Natural killer cell (primary cell): ENCODE data around the gene RTKN. TPM values are rescaled to one million over a fixed set of nuclear protein-coding genes. Genes with fewer than 3 reads are reported as not detected.

Experiments
- ATAC-seq, 3 donors: fragments of 150-1000 bp in 2 of 3; fragments of 200-7000 bp in 1 of 3; cut with Tn5 transposase; 1 replicate in 1 of 3; 2 replicates in 2 of 3; pipeline ENCODE4 v1.10.0; 2021; ENCODE audit warnings: mild to moderate bottlenecking in 2 of 3, moderate library complexity in 2 of 3
- DNase-seq, 2 donors: peaks; one replicate each; pipeline versions ENCODE4 v3.0.0 to v3.0.0-alpha.2; 2013 to 2021; ENCODE audit warnings: mixed read lengths in 1 of 2
- H3K27ac ChIP-seq: one replicate; pipeline ENCODE4 v1.5.1; 2013; ENCODE audit warnings: mild to moderate bottlenecking, low read length
- H3K27me3 ChIP-seq: one replicate; pipeline ENCODE4 v1.6.1; 2013; ENCODE audit warnings: low read length; ENCODE audit not compliant: control insufficient read depth, insufficient read depth
- H3K36me3 ChIP-seq: one replicate; pipeline ENCODE4 v1.6.1; 2013; ENCODE audit warnings: low read length; ENCODE audit not compliant: control insufficient read depth, insufficient read depth
- H3K4me1 ChIP-seq: one replicate; pipeline ENCODE4 v1.6.1; 2013; ENCODE audit warnings: low read length; ENCODE audit not compliant: control insufficient read depth, insufficient read depth
- H3K4me3 ChIP-seq: one replicate; pipeline ENCODE4 v1.5.1; 2013; ENCODE audit warnings: low read length
- H3K9me3 ChIP-seq: one replicate; pipeline ENCODE4 v1.6.1; 2013; ENCODE audit warnings: low read length; ENCODE audit not compliant: control insufficient read depth, insufficient read depth
- H3K27ac Mint-ChIP-seq, 2 donors: one replicate each; pipeline ENCODE4 v1.8.0; 2022; ENCODE audit warnings: mild to moderate bottlenecking in 2 of 2, mixed read lengths in 2 of 2, moderate library complexity in 1 of 2
- H3K27me3 Mint-ChIP-seq, 2 donors: one replicate each; pipeline ENCODE4 v1.8.0; 2022; ENCODE audit warnings: low read depth in 2 of 2, mixed read lengths in 2 of 2
- H3K36me3 Mint-ChIP-seq: one replicate; pipeline ENCODE4 v1.8.0; 2022; ENCODE audit warnings: mixed read lengths
- H3K4me1 Mint-ChIP-seq, 2 donors: one replicate each; pipeline ENCODE4 v1.8.0; 2022; ENCODE audit warnings: mixed read lengths in 2 of 2
- H3K4me3 Mint-ChIP-seq: one replicate; pipeline ENCODE4 v1.8.0; 2022; ENCODE audit warnings: mild to moderate bottlenecking, moderate library complexity, mixed read lengths
- H3K9me3 Mint-ChIP-seq, 2 donors: one replicate each; pipeline ENCODE4 v1.8.0; 2022; ENCODE audit warnings: mixed read lengths in 2 of 2
- WGBS: methylation state at CpG from one replicate; pipeline ENCODE4 v1.1.7; 2013; ENCODE audit warnings: missing lambda C conversion rate; ENCODE audit not compliant: insufficient coverage; 5-methylcytosine and 5-hydroxymethylcytosine counted together
- intact Hi-C: fragments of 100-400 bp; cut with micrococcal nuclease; formaldehyde crosslinking; loops from one replicate; pipeline ENCODE4 v1.14.2; 2022
- total RNA-seq, 4 donors: library from RNA; stranded (reverse); fragments of 120-200 nt in 1 of 4; gene quantifications; one replicate each; pipeline versions ENCODE4 v1.2.3 to v1.2.4, GENCODE V29; 2013 to 2022
- TF ChIP-seq, protein P1 (sequence below): fragments of 200-600 bp; IDR thresholded peaks from one replicate; pipeline ENCODE4 v1.8.0; 2022; ENCODE audit warnings: antibody characterized with exemption

The RTKN gene
- total RNA-seq, 3 donors from 2014 or later (not counting 1 experiment from before 2014, with no cell fraction given): 11.0 to 26.5 (median 15.1) TPM

DNA sequence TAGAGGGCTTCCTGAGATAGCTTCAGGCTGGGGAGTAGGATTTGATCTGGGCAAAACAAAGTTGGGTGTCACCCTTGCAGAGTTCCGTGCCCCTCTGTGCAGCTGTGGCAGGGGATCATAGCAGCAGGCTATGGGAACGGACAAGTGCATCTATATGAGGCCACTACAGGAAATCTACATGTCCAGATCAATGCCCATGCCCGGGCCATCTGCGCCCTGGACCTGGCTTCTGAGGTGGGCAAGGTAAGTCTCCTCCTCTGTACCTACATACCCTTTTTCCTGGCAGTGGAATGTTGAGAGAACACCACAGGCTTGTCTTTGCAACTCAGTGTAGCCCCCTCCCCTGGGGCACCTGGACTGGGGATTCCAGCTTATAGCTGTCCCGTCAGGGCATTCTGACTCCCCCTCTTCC, 16.7 kb downstream of the RTKN start:
- Mint-ChIP-seq H3K27ac (peak overlapping the region in 1 of 2 donors; percentile 96), H3K4me1 (peaks cover 19 to 28% of the 10 kb centered on the region in 2 donors), H3K27me3 (no peaks in the 10 kb centered on the region), H3K4me3 (no peak overlapping the region), H3K36me3 (no peaks in the 10 kb centered on the region), H3K9me3 (no peaks in the 10 kb centered on the region)
- no peak overlapping the region for H3K4me3 ChIP-seq
- WGBS: 94% methylated on average over 5 of the region's 5 CpGs
- TF ChIP-seq, protein P1, sequence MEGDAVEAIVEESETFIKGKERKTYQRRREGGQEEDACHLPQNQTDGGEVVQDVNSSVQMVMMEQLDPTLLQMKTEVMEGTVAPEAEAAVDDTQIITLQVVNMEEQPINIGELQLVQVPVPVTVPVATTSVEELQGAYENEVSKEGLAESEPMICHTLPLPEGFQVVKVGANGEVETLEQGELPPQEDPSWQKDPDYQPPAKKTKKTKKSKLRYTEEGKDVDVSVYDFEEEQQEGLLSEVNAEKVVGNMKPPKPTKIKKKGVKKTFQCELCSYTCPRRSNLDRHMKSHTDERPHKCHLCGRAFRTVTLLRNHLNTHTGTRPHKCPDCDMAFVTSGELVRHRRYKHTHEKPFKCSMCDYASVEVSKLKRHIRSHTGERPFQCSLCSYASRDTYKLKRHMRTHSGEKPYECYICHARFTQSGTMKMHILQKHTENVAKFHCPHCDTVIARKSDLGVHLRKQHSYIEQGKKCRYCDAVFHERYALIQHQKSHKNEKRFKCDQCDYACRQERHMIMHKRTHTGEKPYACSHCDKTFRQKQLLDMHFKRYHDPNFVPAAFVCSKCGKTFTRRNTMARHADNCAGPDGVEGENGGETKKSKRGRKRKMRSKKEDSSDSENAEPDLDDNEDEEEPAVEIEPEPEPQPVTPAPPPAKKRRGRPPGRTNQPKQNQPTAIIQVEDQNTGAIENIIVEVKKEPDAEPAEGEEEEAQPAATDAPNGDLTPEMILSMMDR: no peak
- H3K27ac ChIP-seq: no peak overlapping the region
- H3K4me1 ChIP-seq: peaks cover 16% of the 10 kb centered on the region
- peaks cover 9% of the 10 kb centered on the region for H3K36me3 ChIP-seq
- intact Hi-C loops: no loop called here
- no peak for ATAC-seq
- H3K9me3 ChIP-seq: no peaks in the 10 kb centered on the region
- H3K27me3 ChIP-seq: no peaks in the 10 kb centered on the region
- DNase-seq: no peak

DNA sequence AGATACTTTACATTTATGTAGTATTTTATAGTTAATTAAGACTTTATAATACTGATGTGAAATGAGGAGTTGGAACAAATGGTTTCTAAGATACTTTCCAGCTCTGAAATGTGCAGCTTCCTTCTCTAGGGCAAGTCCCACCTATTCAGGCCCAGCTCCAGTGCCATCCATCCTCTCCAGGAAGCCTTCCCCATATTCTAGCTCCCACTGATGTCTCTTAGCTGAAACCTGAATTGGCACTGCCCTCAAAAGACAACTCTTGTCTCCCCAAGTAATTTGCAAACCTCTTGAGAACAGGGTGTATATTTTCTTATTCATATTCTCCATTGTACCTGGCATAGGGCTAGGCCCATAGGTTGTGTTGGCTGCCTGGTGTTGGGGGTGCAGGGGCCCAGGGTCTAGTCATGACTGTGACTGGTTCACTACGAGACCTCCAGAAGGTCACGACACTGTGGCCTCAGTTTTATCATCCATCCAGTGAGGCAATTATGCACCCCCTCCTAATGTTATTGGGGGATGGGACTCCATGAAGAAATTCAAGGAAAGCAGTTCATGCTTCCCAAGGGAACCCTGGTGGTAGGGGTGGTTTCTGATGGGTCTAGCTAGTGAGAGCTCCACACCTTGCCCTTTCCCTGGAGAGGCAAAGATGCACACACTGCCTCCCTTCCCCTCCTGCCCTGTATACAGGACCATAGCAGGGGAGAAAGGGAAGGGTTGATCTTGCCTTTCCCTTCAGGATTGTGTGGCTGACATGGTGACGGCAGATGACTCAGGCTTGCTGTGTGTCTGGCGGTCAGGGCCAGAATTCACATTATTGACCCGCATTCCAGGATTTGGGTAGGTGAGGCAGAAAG, 17.4 kb downstream of the RTKN start:
- H3K27ac Mint-ChIP-seq: peak overlapping the region in 1 of 2 donors; percentile 96

DNA sequence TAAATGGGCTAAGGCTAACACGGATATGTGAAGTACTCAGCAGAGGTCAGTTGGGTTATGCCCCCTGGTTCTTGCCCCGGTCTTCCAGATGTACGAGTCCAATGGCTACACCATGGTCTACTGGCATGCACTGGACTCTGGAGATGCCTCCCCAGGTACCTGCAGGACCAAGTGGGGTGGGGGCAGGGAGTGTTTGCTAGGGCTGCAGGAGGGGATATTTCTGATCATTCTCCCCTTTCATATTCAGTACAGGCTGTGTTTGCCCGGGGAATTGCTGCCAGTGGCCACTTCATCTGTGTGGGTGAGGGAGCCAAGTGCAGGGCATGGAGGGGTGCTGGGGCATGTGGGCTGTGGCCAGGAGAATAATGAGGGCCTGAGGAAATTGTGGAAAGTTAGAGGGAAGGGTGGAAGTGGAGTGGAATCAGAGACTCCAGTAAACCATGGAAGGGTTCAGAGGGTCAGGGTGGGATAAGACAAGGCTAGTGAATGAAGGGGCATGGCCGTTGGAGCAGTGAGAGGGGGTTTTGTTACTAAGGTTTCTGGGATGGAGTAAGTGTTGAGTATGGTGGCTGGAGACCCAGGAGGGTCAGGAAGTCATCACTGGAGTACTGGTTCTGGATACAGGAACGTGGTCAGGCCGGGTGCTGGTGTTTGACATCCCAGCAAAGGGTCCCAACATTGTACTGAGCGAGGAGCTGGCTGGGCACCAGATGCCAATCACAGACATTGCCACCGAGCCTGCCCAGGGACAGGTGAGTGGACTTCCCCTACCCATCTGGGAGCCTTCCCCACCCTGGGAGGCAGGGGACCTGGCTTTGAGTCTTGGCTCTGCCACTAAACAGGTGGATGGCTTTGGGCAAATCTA, 18.3 kb downstream of the RTKN start:
- WGBS: 89% methylated on average over 9 of the region's 9 CpGs
- ATAC-seq: no peak
- H3K27me3 Mint-ChIP-seq: no peaks in the 10 kb centered on the region

More for the DNA sequence above, 17.4 kb downstream of the RTKN start:
- H3K9me3 Mint-ChIP-seq: no peaks in the 10 kb centered on the region
- no peak overlapping the region for H3K4me3 ChIP-seq
- TF ChIP-seq, protein P1: no peak
- H3K27ac ChIP-seq: no peak overlapping the region
- H3K36me3 ChIP-seq: peaks cover 9% of the 10 kb centered on the region
- H3K36me3 Mint-ChIP-seq: no peaks in the 10 kb centered on the region
- no peak for DNase-seq
- no peaks in the 10 kb centered on the region for H3K27me3 ChIP-seq
- intact Hi-C loops: no loop called here
- 96% methylated on average over 4 of the region's 5 CpGs for WGBS
- no peaks in the 10 kb centered on the region for H3K27me3 Mint-ChIP-seq
- no peaks in the 10 kb centered on the region for H3K9me3 ChIP-seq
- H3K4me3 Mint-ChIP-seq: peak overlapping the region; percentile 37
- ATAC-seq: no peak
- H3K4me1 ChIP-seq: peaks cover 16% of the 10 kb centered on the region
- H3K4me1 Mint-ChIP-seq: peaks cover 20 to 28% of the 10 kb centered on the region in 2 donors

More for the DNA sequence above, 18.3 kb downstream of the RTKN start:
- Mint-ChIP-seq H3K36me3 (no peaks in the 10 kb centered on the region), H3K27ac (peak overlapping the region; percentile 94 to 96), H3K4me3 (peak overlapping the region; percentile 99), H3K9me3 (no peaks in the 10 kb centered on the region), H3K4me1 (peaks cover 20 to 28% of the 10 kb centered on the region in 2 donors)
- TF ChIP-seq, protein P1: no peak
- Histone ChIP-seq H3K4me3 (no peak overlapping the region), H3K27me3 (no peaks in the 10 kb centered on the region), H3K4me1 (peaks cover 16% of the 10 kb centered on the region), H3K27ac (no peak overlapping the region), H3K36me3 (peaks cover 6% of the 10 kb centered on the region), H3K9me3 (no peaks in the 10 kb centered on the region)
- intact Hi-C loops: no loop called here
- DNase-seq: no peak
